Esophagus muscularis mucosa (tissue), 4 donors: Measurements from ENCODE around the gene CEND1. TPM values are rescaled to one million over a fixed set of nuclear protein-coding genes. Genes with fewer than 3 reads are reported as not detected.

ENCODE experiments used
- DNase-seq: peaks from one replicate; pipeline ENCODE4 v3.0.0-alpha.2; 2017; ENCODE audit errors: extremely low spot score
- H3K27ac ChIP-seq, 4 donors: fragments of 200-600 bp; sonication (generic); replicated peaks in 1 of 4; 1 replicate in 3 of 4; 2 replicates in 1 of 4; pipeline ENCODE4 v1.5.1; 2016 to 2019; ENCODE audit warnings: mild to moderate bottlenecking in 1 of 4
- H3K27me3 ChIP-seq, 4 donors: fragments of 200-600 bp; sonication (generic); one replicate each; pipeline versions ENCODE4 v1.5.1 to v1.6.0; 2016 to 2019
- H3K36me3 ChIP-seq, 4 donors: fragments of 200-600 bp; sonication (generic); one replicate each; pipeline ENCODE4 v1.5.1; 2016 to 2019
- H3K4me1 ChIP-seq, 4 donors: fragments of 200-600 bp; sonication (generic); one replicate each; pipeline ENCODE4 v1.5.1; 2016 to 2019
- H3K4me3 ChIP-seq, 4 donors: fragments of 200-600 bp; sonication (generic); 1 replicate in 2 of 4; 2 replicates in 2 of 4; pipeline ENCODE4 v1.5.1; 2016 to 2019; ENCODE audit warnings: mild to moderate bottlenecking in 4 of 4, moderate library complexity in 1 of 4
- H3K9me3 ChIP-seq, 4 donors: fragments of 200-600 bp; sonication (generic); 1 replicate in 3 of 4; 2 replicates in 1 of 4; pipeline ENCODE4 v1.5.1; 2016 to 2019
- EP300 ChIP-seq: sonication (generic); formaldehyde crosslinking; IDR thresholded peaks from one replicate; pipeline ENCODE4 v1.6.1; 2017; ENCODE audit warnings: antibody characterized with exemption
- POLR2A ChIP-seq: fragments of 450-650 bp; IDR thresholded peaks from one replicate; pipeline ENCODE4 v1.6.1; 2017; ENCODE audit warnings: antibody characterized with exemption, moderate library complexity, mild to moderate bottlenecking, low read depth
- POLR2AphosphoS5 ChIP-seq, 2 donors: sonication (generic); formaldehyde crosslinking; IDR thresholded peaks; one replicate each; pipeline ENCODE4 v1.6.1; 2017; ENCODE audit warnings: antibody characterized with exemption in 2 of 2
- WGBS: methylation state at CpG from one replicate; pipeline ENCODE4 v1.1.5; 2018; 5-methylcytosine and 5-hydroxymethylcytosine counted together
- intact Hi-C: fragments of 100-400 bp; cut with DNase I; formaldehyde crosslinking; loops from one replicate; pipeline ENCODE4 v1.15.1; 2023
- total RNA-seq, 4 donors: library from RNA; depleted of rRNA; stranded (reverse); fragments of >200 nt; gene quantifications; one replicate each; pipeline versions ENCODE4 v1.1.0 to v1.2.1, GENCODE V29; 2016
- TF ChIP-seq, protein P1 (sequence below), 3 experiments: fragments of 200-600 bp in 2 of 3; fragments of 450-650 bp in 1 of 3; sonication (generic) in 2 of 3; IDR thresholded peaks; one replicate each; pipeline ENCODE4 v1.5.1; 2017 to 2019; ENCODE audit warnings: antibody characterized with exemption in 3 of 3, mild to moderate bottlenecking in 2 of 3, moderate library complexity in 1 of 3

Gene CEND1
- total RNA-seq, 4 donors from 2014 or later = 0.42 to 3.3 (median 2.6) TPM

DNA sequence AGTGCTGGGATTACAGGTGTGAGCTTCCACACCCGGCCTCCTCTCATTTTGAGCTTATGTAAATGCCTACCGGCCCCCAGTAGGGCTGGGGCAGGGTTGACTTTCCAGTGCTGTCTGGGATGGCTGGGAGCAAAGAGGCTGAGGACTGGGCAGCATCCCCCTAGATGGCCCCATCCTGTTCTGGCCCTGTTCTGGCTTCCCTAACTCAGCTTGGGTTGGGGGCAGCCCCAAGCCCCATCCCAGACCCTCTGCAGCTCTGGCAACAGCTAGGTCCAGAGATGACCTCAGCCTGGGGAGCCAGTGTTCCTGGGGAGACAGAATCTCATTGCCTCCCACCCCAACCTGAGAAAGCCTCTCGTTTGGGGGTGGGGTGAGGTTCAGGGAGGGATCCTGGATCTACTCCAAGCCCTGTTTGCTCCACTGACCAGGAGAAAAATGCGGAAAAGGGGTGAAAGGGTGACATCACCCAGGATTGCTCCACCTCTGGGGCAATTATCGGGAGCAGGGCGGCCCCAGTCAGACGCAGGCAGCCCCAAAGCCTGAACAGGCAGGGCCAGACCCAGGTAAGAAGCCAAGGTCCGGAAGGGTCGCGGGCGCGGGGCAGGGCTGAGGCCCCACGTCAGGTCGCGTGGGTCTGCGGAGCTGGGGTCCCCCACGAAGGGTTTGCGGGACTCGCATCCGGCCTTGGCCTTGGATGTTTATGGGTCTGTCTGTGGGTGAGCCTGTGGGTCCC, 28.7 kb upstream of the CEND1 start, which contains the start of gene PNPLA2:
Gene PNPLA2, plus strand, starts transcription at position 519 of the 733 bp plus-strand sequence. CDS start 805 bp downstream, outside the sequence.
- WGBS = 19% methylated on average over 16 of the region's 20 CpGs
- Histone ChIP-seq H3K27me3 (peaks cover 0 to under 1% (median 0%) of the 10 kb centered on the region in 4 donors), H3K9me3 (no peaks in the 10 kb centered on the region), H3K4me3 (peak within 1 kb of the TSS; percentile 68 to 89 (median 74)), H3K36me3 (peaks cover 11 to 42% (median 36%) of the 10 kb centered on the region in 4 donors), H3K4me1 (peaks cover 33 to 39% (median 34%) of the 10 kb centered on the region in 4 donors), H3K27ac (peak within 1 kb of the TSS; percentile 90 to 98 (median 92))
- DNase-seq = no peak
- intact Hi-C loops = no loop called here
- TF ChIP-seq, protein P1, sequence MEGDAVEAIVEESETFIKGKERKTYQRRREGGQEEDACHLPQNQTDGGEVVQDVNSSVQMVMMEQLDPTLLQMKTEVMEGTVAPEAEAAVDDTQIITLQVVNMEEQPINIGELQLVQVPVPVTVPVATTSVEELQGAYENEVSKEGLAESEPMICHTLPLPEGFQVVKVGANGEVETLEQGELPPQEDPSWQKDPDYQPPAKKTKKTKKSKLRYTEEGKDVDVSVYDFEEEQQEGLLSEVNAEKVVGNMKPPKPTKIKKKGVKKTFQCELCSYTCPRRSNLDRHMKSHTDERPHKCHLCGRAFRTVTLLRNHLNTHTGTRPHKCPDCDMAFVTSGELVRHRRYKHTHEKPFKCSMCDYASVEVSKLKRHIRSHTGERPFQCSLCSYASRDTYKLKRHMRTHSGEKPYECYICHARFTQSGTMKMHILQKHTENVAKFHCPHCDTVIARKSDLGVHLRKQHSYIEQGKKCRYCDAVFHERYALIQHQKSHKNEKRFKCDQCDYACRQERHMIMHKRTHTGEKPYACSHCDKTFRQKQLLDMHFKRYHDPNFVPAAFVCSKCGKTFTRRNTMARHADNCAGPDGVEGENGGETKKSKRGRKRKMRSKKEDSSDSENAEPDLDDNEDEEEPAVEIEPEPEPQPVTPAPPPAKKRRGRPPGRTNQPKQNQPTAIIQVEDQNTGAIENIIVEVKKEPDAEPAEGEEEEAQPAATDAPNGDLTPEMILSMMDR (IDR thresholded peaks at IDR 0.05) = no peak
- TF ChIP-seq POLR2AphosphoS5 (IDR thresholded peaks at IDR 0.05) (peak in 1 of 2 donors; percentile 71), EP300 (no peak)

DNA sequence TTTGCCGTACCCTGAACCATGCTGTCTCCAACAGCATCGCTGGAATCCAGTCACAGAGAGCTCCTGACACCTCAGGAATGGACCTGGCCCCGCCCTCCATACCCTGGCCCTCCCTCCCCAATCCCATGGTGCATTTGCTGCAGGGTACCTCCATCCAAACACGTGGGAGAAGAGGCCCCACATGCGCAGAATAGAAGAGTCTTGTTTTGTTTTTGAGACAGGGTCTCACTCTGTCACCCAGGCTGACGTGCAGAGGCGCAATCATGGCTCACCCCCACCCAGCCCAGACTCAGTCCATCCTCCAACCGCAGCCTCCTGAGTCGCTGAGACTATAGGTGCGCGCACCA, 26.5 kb upstream of the CEND1 start:
- Histone ChIP-seq H3K4me1 (peaks cover 26 to 36% (median 31%) of the 10 kb centered on the region in 4 donors), H3K9me3 (no peaks in the 10 kb centered on the region), H3K4me3 (no peak overlapping the region), H3K27me3 (no peaks in the 10 kb centered on the region), H3K36me3 (peaks cover 21 to 42% (median 37%) of the 10 kb centered on the region in 4 donors), H3K27ac (no peak overlapping the region)
- intact Hi-C loops = no loop called here
- no peak for DNase-seq
- 92% methylated on average over 7 of the region's 11 CpGs for WGBS
- no peak for TF ChIP-seq POLR2AphosphoS5 (IDR thresholded peaks at IDR 0.05)
- TF ChIP-seq, protein P1 (IDR thresholded peaks at IDR 0.05) = no peak
- no peak for TF ChIP-seq POLR2A
- TF ChIP-seq EP300 = no peak

DNA sequence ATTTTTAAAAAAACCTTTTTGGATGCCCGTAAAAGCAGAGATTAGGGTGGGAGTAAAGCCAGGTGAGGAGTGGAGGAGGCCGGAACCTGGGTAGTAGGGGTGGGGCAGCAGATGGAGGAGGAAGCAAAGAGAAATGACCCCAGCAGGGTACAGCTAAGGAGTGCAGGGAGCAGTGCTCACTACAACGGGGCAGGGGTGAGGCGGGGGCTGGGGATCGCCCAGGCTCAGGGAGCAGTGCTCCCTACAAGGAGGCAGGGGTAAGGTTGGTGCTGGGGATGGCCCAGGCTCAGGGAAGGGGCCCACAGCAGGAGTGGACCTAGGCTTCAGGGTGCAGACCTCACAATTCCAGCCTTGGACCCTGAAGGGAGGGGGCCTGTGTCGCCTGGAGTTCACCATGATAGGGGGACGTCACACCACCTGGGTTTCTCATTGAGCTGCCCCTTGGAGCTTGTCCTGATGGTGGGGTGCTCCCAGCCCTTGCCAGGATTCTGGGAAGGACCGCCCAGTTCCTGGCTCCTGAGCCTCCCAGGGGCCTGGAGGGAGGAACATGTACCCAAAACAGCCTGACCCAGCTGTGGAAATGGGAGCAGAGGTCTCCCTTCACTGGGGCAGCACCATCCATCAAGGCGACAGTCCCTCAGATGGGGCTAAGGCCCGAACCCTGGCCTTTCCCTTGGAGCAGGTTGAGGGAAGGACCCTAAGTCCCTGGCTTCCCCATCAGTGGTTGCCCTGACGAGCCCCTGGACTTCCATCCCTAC, 26.0 kb upstream of the CEND1 start:
- H3K36me3 ChIP-seq = peaks cover 24 to 45% (median 40%) of the 10 kb centered on the region in 4 donors
- intact Hi-C loops = no loop called here
- peaks cover 26 to 36% (median 31%) of the 10 kb centered on the region in 4 donors for H3K4me1 ChIP-seq
- no peak overlapping the region for H3K27ac ChIP-seq
- no peaks in the 10 kb centered on the region for H3K9me3 ChIP-seq
- DNase-seq = no peak
- 80% methylated on average over 5 of the region's 11 CpGs for WGBS
- TF ChIP-seq, protein P1 (IDR thresholded peaks at IDR 0.05) = no peak
- TF ChIP-seq EP300 = no peak
- TF ChIP-seq POLR2AphosphoS5 (IDR thresholded peaks at IDR 0.05) = no peak
- no peak for TF ChIP-seq POLR2A
- H3K27me3 ChIP-seq = no peaks in the 10 kb centered on the region
- H3K4me3 ChIP-seq = no peak overlapping the region

DNA sequence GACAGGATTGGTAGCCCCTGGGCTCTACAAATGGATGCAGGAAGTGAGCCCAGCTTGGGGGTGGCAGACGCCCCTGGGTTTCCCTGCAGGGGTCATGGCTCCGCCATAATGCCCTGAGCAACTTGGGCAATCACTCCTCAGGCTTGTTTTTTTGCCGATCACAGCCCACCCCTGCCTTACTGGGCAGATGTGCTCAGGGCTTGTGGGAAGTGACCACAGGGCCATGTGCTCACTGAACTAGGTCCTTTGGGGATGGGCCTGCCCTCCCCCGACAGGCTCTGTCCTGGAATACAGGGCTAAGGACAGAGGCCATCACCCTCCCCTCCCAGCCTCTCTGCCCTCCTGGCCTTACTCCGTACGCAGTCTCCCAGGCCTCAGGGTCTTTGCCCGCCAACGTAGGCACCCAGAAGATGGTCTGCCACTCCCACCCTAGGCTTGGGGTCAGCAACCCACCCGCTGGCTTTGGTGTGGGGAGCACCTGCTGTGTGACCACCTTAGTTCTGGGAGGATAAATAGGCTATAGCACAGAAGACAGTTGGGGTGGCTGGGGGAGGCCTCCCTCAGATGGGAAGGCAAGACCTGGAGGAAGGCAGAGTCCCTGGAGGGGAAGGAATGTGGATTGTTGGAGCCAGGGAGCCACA, 23.7 kb upstream of the CEND1 start:
- Histone ChIP-seq H3K27me3 (no peaks in the 10 kb centered on the region), H3K4me1 (peaks cover 20 to 34% (median 30%) of the 10 kb centered on the region in 4 donors), H3K9me3 (no peaks in the 10 kb centered on the region), H3K4me3 (no peak overlapping the region), H3K27ac (no peak overlapping the region), H3K36me3 (peaks cover 24 to 45% (median 40%) of the 10 kb centered on the region in 4 donors)
- intact Hi-C loops = no loop called here
- TF ChIP-seq POLR2AphosphoS5 (IDR thresholded peaks at IDR 0.05) = no peak
- TF ChIP-seq POLR2A = no peak
- TF ChIP-seq, protein P1 (IDR thresholded peaks at IDR 0.05) = no peak
- TF ChIP-seq EP300 = no peak
- DNase-seq = no peak
- WGBS = 63% methylated on average over 7 of the region's 9 CpGs
